Upper lobe of left lung (tissue), 4 donors: ENCODE data around the gene PLCB2.
A peak's percentile ranks its signal among the peaks of the same experiment; 100 is the strongest.

Source experiments
- EP300 ChIP-seq, 4 donors: sonication (generic); formaldehyde crosslinking; IDR thresholded peaks; one replicate each; pipeline ENCODE4 v1.5.1; 2017; ENCODE audit warnings: antibody characterized with exemption in 4 of 4, control low read depth in 2 of 4
- POLR2A ChIP-seq, 4 donors: fragments of 450-650 bp; IDR thresholded peaks; one replicate each; pipeline ENCODE4 v1.5.1; 2016 to 2017; ENCODE audit warnings: antibody characterized with exemption in 4 of 4, mild to moderate bottlenecking in 2 of 4
- TF ChIP-seq, protein P1 (sequence below), 6 experiments: fragments of 450-650 bp in 4 of 6; fragments of 200-600 bp in 2 of 6; sonication (generic) in 2 of 6; IDR thresholded peaks; one replicate each; pipeline ENCODE4 v1.5.1; 2016 to 2019; ENCODE audit warnings: antibody characterized with exemption in 6 of 6

DNA sequence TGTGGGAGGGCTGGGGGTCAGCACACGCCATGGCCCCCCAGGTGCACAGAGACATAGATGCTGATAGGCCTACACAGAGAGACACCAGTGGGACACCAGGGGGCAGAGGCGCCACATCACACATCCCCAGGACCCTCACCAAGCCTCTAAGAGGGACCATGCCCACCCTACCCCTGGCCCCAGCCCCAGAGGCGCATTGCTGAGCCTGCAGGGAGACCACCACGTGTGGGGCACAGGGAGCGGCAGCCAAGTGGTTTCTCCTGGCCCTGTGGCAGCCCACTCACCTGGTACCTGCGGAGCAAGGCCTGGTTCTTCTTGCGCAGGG, 31.8 kb upstream of the PLCB2 start:
- TF ChIP-seq, protein P1, sequence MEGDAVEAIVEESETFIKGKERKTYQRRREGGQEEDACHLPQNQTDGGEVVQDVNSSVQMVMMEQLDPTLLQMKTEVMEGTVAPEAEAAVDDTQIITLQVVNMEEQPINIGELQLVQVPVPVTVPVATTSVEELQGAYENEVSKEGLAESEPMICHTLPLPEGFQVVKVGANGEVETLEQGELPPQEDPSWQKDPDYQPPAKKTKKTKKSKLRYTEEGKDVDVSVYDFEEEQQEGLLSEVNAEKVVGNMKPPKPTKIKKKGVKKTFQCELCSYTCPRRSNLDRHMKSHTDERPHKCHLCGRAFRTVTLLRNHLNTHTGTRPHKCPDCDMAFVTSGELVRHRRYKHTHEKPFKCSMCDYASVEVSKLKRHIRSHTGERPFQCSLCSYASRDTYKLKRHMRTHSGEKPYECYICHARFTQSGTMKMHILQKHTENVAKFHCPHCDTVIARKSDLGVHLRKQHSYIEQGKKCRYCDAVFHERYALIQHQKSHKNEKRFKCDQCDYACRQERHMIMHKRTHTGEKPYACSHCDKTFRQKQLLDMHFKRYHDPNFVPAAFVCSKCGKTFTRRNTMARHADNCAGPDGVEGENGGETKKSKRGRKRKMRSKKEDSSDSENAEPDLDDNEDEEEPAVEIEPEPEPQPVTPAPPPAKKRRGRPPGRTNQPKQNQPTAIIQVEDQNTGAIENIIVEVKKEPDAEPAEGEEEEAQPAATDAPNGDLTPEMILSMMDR (IDR thresholded peaks at IDR 0.05) = peak in 1 of 6 experiments; percentile 7
- TF ChIP-seq POLR2A (IDR thresholded peaks at IDR 0.05) (no peak), EP300 (IDR thresholded peaks at IDR 0.05) (no peak)
